Duodenal mucosa (tissue), 2 donors: ENCODE measurements around the gene GREM2.

Experiments
- H3K27ac ChIP-seq: one replicate; pipeline ENCODE4 v1.7.0; 2013; ENCODE audit warnings: low read depth, low read length
- H3K27me3 ChIP-seq, 2 donors: one replicate each; pipeline ENCODE4 v1.7.0; 2013; ENCODE audit warnings: low read length in 2 of 2, control low read depth in 1 of 2; ENCODE audit not compliant: insufficient read depth in 2 of 2, control insufficient read depth in 1 of 2
- H3K36me3 ChIP-seq, 2 donors: one replicate each; pipeline ENCODE4 v1.7.0; 2013; ENCODE audit warnings: low read length in 2 of 2, control low read depth in 1 of 2; ENCODE audit not compliant: insufficient read depth in 2 of 2, control insufficient read depth in 1 of 2
- H3K4me1 ChIP-seq, 2 donors: one replicate each; pipeline ENCODE4 v1.7.0; 2013; ENCODE audit warnings: low read length in 2 of 2, control low read depth in 1 of 2; ENCODE audit not compliant: insufficient read depth in 2 of 2, control insufficient read depth in 1 of 2
- H3K4me3 ChIP-seq, 2 donors: one replicate each; pipeline ENCODE4 v1.7.0; 2013; ENCODE audit warnings: low read length in 2 of 2, low read depth in 1 of 2
- H3K9ac ChIP-seq, 2 donors: one replicate each; pipeline ENCODE4 v1.7.0; 2013; ENCODE audit warnings: low read length in 2 of 2, low read depth in 1 of 2
- H3K9me3 ChIP-seq, 2 donors: one replicate each; pipeline ENCODE4 v1.7.0; 2013; ENCODE audit warnings: low read length in 2 of 2, control low read depth in 1 of 2; ENCODE audit not compliant: control insufficient read depth in 1 of 2

GREM2 gene

DNA sequence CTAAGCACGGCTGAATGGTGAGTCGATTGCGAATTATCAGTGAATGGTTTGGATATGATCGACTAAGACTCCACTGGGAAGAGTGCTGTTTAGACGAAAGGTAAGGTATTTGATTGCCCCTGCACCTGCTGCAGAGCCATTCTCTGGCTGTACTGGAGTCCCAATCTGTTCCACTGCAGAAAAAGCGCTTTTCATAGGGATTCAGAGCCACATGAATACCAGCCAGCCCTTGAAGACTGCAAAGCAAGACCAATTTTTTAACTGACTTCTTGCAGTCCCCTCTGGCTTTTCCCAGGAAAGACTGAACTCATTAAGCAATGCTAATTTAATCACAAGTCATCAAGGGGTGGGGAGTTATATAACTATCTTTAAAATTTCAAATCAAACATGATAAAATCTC is 1.3 kb downstream of the GREM2 start:
- Histone ChIP-seq H3K4me1 (no peaks in the 10 kb centered on the region), H3K27ac (no peak overlapping the region), H3K4me3 (no peak overlapping the region), H3K9ac (no peak overlapping the region), H3K9me3 (no peaks in the 10 kb centered on the region), H3K27me3 (peaks cover 14 to 15% of the 10 kb centered on the region in 2 donors), H3K36me3 (no peaks in the 10 kb centered on the region)

DNA sequence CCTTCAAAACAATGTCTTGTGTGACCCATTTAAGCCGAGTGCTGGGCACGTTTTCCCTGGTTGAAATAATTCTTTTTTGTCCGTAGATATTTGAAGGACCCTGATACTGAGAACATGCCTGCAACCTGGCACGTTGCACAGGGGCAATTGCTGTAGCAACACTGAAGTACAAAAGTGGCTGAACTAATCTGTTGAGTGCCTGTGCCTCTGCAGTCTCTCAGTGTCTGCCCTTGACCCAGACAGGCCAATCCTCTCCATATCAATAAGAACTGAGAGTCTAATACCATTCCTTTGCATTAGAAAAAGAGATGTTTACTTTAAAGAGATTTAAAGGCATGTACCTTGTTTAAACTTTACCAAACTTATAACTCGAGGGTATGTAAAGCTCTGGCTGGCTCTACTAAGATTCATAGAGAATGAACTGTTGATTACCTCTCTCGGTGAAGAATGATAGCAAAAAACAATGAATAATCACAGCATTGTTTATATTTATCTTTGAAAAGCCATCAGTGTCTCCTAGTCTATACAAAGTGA is 2.4 kb downstream of the GREM2 start:
- H3K4me1 ChIP-seq: no peaks in the 10 kb centered on the region
- H3K27me3 ChIP-seq: peaks cover 14 to 15% of the 10 kb centered on the region in 2 donors
- H3K4me3 ChIP-seq: no peak overlapping the region
- no peaks in the 10 kb centered on the region for H3K9me3 ChIP-seq
- no peak overlapping the region for H3K9ac ChIP-seq
- no peak overlapping the region for H3K27ac ChIP-seq
- no peaks in the 10 kb centered on the region for H3K36me3 ChIP-seq

DNA sequence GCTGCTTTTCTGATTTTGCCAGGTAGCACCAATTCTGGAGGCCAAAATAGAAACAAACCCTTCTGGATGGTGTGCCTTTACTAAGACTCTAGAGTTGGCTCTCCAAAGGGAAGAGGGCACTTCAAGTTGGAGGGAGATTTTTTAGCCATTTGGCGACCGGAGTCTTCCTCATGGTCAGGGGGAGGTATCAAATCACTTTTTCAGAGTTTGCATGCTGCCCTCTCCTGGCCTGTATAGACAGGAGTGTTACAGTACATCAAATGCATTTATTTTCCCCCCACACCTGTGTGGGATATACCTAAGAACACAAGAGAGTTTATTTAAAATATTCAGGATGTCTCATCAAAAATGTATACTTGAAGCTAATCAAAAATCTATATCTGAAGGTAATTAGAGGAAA is 3.2 kb downstream of the GREM2 start:
- H3K9me3 ChIP-seq: no peaks in the 10 kb centered on the region
- no peaks in the 10 kb centered on the region for H3K4me1 ChIP-seq
- no peak overlapping the region for H3K9ac ChIP-seq
- peaks cover 14 to 15% of the 10 kb centered on the region in 2 donors for H3K27me3 ChIP-seq
- no peak overlapping the region for H3K27ac ChIP-seq
- no peak overlapping the region for H3K4me3 ChIP-seq
- no peaks in the 10 kb centered on the region for H3K36me3 ChIP-seq

DNA sequence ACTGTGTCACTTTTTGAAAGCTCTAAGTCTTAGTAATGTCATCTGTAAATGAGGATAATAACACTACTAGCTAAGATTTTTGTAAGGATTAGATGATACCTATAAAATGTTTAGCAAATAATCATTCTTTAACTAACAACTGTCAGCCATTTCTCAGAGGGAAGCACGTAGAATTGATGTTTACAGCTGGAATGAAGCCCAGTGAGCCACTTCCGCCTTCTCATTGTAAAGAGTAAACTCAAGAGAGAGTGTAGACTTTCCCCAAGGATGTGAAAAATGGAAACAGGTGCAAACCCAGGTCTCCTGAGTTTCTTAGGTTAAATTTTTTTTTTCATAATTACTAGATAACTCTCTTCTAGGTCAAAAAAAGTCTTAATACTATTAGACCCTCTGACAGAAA is 4.9 kb downstream of the GREM2 start:
- peaks cover 14 to 15% of the 10 kb centered on the region in 2 donors for H3K27me3 ChIP-seq

DNA sequence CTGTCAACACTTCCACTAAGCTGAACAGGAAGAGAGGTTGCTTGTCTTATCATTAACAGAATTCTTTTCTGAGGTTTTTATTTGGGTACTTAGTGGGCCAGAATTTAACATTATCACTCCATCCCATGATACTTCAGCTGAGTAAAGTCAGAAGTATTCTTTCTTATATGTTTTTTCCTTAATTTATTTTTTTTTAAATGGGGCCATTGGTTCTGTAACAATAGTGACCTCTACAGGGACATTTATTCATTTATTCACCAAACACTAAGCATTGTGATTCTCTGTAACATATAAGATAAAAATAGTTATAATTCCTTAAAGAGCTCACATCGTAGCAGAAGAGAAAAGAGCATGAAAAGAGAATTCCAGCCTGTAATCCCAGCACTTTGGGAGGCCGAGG is 9.8 kb downstream of the GREM2 start:
- no peak overlapping the region for H3K4me3 ChIP-seq
- no peaks in the 10 kb centered on the region for H3K4me1 ChIP-seq
- H3K9ac ChIP-seq: no peak overlapping the region
- no peak overlapping the region for H3K27ac ChIP-seq
- H3K27me3 ChIP-seq: no peaks in the 10 kb centered on the region
- H3K9me3 ChIP-seq: no peaks in the 10 kb centered on the region
- no peaks in the 10 kb centered on the region for H3K36me3 ChIP-seq

More for the DNA sequence above, 4.9 kb downstream of the GREM2 start:
- H3K9me3 ChIP-seq: no peaks in the 10 kb centered on the region
- no peak overlapping the region for H3K4me3 ChIP-seq
- H3K4me1 ChIP-seq: no peaks in the 10 kb centered on the region
- no peaks in the 10 kb centered on the region for H3K36me3 ChIP-seq
- no peak overlapping the region for H3K27ac ChIP-seq
- H3K9ac ChIP-seq: no peak overlapping the region

DNA sequence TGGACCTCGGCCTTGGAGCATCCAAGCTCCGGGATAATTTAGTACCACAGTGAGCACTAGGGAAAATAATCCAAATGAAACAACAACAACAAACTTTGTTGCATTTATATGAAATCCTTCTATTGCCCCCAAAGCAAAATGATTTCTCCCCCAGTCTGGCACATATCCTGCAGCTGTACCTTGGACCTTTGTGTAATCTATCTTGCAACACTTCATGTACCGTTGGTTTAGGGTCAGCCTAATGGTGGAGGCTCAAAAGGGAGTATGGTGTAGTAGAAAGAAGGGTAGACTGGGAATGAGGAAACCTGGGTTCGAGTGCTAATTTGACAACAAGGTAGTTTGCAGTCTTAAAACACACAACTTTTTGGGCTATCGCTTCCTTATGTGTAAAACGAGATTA is 12.1 kb downstream of the GREM2 start:
- no peak overlapping the region for H3K4me3 ChIP-seq
- no peaks in the 10 kb centered on the region for H3K36me3 ChIP-seq
- no peaks in the 10 kb centered on the region for H3K4me1 ChIP-seq
- no peaks in the 10 kb centered on the region for H3K27me3 ChIP-seq
- H3K9ac ChIP-seq: no peak overlapping the region
- no peak overlapping the region for H3K27ac ChIP-seq
- no peaks in the 10 kb centered on the region for H3K9me3 ChIP-seq

DNA sequence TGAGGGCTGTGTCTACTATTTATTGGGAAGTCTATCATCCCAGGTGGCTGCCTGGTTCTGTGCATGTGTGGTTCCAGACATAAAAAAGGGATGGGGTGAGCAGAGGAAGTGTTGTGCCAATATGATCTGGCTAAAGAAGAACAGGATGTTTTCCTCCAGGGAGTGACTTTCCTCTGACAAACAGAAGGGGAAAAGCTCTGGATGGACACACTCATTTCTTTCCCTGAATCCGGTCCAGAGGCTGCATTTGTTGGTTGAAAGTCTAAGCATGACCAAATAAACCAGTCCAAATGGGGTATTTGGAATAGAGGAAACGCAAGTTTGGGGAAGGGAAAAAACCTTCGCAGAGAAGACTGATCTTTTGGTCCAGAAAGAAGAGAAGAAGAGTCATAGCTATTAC is 12.7 kb downstream of the GREM2 start:
- Histone ChIP-seq H3K27me3 (no peaks in the 10 kb centered on the region), H3K4me3 (no peak overlapping the region), H3K27ac (no peak overlapping the region), H3K36me3 (no peaks in the 10 kb centered on the region), H3K4me1 (no peaks in the 10 kb centered on the region), H3K9ac (no peak overlapping the region), H3K9me3 (no peaks in the 10 kb centered on the region)

DNA sequence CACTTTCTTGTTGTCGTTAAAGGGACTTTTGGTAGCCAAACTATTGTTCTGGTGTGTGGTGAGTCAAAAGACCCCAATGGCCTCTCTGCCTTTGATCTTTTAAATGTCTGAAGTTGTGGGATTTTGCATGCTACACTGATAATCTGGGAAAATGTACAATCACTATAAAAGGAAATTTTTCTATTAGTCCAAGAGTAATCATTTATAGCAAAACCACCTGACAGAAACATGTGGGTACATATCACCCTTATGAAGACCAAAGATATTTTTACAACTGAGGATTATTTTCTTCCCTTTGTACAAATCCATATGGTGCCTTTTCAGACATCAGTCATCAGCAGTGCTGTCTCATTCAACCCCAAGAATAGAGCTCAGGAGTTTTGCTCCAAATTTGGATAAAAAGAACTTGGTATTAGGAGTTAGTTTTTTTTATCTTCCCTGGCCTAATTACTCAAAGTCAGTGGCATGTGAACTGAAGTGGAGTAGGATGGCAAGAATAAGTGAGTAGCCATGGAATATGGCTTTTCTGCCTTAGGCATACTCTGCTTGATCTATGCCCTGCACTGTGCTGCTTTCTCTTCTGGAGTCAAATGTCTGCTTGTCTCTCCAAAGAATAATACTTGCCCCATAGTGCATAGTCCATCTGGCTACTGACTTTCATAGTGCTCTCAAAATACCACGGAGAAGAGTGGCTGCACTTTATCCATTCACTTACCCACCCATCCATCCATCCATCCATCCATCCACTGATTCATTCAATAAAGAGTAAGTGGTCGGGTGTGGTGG is 13.5 kb downstream of the GREM2 start:
- no peaks in the 10 kb centered on the region for H3K4me1 ChIP-seq
- H3K9me3 ChIP-seq: no peaks in the 10 kb centered on the region
- no peak overlapping the region for H3K4me3 ChIP-seq
- H3K36me3 ChIP-seq: no peaks in the 10 kb centered on the region
- no peak overlapping the region for H3K9ac ChIP-seq
- H3K27me3 ChIP-seq: no peaks in the 10 kb centered on the region
- H3K27ac ChIP-seq: no peak overlapping the region

DNA sequence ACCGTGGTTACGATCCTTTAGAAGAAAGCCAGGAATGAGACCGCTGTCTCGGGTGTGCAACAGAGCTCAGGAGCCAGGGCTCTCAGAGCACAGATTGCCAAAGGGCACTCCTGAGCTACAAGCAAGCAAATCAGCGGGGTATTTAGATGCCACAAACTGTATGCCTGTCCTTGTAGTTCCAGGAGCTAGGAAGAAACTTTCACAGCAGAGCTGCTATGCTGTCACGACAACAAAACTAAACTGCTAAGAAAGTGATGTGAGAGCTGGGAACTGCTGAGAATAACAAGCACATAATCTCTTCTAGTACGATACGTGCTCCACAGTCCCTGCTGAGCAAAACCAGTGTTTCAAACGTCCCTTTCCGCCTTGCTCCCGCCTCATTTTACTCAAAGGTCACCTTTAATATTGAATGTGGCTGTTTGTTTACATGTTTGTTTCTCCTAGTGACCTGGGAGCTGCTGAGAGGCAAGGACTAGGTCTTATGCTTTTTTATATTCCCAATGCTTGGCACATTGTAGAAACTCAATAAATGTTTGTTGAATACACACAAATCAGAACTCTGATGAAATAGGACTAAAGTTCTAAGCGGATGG is 14.7 kb downstream of the GREM2 start:
- Histone ChIP-seq H3K4me3 (no peak overlapping the region), H3K9ac (no peak overlapping the region), H3K27ac (no peak overlapping the region)

DNA sequence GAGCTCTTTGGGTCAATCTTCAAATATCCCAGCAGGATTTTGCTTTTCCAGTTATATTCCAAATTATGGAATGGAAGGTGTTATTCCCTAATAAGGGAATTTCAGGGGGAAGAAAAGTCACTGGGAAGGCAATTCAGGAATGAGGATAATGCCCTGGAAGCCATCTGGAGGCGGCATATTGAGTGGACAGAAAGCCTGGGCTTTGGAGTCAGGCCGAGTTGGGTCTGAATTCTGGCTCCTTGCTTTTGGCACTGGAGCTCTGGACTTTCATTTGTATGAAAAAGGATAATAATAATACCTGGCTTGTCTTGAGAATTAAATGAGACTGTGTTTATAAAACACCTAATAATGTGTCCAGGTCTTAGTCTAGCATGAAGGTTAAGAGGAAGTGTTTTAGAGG is 16.5 kb downstream of the GREM2 start:
- Histone ChIP-seq H3K9ac (no peak overlapping the region), H3K27ac (no peak overlapping the region), H3K9me3 (no peaks in the 10 kb centered on the region), H3K36me3 (no peaks in the 10 kb centered on the region), H3K4me1 (no peaks in the 10 kb centered on the region), H3K4me3 (no peak overlapping the region), H3K27me3 (no peaks in the 10 kb centered on the region)

More for the DNA sequence above, 14.7 kb downstream of the GREM2 start:
- H3K9me3 ChIP-seq: no peaks in the 10 kb centered on the region
- no peaks in the 10 kb centered on the region for H3K27me3 ChIP-seq
- H3K36me3 ChIP-seq: no peaks in the 10 kb centered on the region
- no peaks in the 10 kb centered on the region for H3K4me1 ChIP-seq
